CD4-positive, alpha-beta T cell treated with Interleukin-4 for 4 hours (primary cell): ENCODE data around the gene VSX1.
A peak's percentile ranks its signal among the peaks of the same experiment; 100 is the strongest.

ENCODE experiments used
- DNase-seq: peaks from one replicate; pipeline ENCODE4 v3.0.0-alpha.2; 2020

VSX1 gene

DNA sequence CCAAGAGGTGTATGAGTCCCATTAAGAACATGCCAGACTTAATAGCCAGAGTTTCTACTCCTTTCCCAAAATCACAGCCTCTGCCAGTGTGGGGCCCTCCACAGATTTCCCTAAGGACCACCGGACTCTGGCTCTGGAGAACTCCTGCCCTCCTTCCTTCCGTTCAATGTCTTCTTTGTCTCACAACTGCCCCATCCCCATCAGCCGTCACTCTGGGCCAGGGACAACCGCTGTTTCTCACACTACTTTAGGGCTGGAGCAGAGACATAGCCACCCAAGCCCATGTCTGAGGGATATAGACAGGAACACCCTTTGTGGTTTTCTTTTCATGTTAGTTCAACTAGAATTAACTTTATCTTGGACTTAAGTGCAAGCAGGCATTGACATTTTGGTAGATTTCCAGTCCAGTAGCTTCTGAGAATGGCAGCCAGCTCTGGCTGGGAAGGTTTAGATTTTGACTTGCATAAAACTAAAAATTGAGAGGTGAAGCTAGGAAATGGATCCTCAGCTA, 17.3 kb downstream of the VSX1 start:
- DNase-seq = no peak

DNA sequence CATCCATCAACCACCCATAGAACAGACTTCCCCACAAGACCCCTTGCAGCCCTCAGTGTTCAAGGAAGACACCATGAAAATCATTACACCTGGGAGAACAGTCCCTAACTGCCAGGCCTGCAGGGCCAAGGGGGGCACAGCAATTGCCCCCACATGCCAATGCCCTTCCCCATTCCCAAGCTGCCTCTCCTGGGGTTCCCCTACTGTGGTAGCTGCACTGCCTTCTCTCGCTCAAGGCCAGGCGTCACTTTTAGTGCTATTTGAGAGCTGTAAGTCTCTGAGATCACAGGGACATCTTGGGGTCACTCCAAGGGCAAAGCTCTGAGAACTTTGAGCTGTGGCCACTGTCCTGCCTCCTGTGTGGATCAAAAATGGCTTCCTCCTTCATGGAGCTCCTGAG, 18.0 kb downstream of the VSX1 start:
- no peak for DNase-seq

DNA sequence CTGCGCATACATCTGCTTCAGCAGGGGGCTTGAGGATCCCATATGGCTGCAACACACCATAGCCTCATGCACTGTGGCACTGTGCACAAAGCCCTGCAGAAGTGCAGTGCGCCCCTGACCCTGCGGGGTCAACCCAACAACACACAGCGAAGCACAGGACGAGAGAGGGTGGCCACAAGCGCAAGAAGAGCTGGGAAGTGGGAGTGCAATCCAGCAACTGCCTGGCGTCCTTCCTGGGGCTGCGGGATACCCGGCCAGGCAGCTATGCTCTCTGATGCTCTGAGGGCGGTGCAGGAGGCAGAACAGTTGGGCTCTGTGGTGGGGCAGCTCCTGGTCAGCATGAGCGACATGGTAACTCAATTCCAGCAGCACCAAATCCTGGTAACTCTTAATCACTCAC, 18.4 kb downstream of the VSX1 start:
- no peak for DNase-seq

DNA sequence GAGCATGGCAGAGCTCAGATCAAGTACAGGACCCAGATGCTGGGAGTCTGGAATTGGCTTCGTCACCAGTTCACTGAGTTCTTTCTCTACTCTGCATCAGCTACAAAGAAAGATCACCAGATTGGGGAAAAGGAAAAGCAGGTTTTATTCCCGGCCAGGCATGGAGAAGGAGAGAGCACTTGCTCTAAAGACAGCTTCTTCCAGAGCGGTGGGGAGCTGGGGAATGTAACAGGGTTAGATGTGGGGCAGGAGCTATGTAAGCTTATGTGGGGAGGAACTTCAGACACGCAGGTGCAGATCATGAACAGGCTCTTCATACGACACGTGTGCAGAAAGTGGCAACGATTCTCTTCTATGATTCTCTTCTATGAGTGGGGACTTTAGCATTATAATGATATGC, 19.1 kb downstream of the VSX1 start:
- no peak for DNase-seq

DNA sequence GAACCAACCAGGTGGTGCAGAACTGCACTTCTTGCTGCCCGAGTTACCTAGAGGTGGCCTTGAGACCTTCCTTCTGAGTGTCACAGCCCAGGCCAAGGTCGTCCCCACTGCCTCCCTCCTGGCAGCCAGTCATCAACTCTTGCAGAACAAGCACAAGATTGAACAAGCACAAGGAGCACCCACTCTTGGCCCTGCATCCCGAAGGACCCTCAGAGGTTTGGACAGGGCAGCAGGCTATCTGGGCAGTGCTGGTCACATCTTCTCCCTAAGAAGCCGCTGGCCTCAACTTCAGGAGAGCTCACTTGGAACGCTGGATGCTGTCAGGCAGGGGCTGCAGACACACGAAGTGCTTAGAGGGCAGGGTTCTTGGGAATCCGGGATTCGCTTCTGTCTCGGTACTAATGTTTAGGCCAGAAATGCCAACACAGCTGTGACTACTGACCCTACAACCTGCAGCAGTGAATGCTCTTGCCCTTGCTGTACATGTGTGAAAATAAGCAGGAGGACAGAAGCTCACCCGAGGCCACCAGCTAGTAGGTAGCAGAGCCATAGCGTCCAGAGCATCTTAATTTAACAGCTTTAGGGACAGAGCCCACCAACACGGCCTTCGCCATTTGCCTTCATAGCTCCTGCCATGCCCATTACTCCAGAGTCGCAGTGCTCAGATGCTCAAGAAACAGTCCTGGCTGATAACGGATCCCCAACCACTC, 20.0 kb downstream of the VSX1 start:
- DNase-seq = no peak

DNA sequence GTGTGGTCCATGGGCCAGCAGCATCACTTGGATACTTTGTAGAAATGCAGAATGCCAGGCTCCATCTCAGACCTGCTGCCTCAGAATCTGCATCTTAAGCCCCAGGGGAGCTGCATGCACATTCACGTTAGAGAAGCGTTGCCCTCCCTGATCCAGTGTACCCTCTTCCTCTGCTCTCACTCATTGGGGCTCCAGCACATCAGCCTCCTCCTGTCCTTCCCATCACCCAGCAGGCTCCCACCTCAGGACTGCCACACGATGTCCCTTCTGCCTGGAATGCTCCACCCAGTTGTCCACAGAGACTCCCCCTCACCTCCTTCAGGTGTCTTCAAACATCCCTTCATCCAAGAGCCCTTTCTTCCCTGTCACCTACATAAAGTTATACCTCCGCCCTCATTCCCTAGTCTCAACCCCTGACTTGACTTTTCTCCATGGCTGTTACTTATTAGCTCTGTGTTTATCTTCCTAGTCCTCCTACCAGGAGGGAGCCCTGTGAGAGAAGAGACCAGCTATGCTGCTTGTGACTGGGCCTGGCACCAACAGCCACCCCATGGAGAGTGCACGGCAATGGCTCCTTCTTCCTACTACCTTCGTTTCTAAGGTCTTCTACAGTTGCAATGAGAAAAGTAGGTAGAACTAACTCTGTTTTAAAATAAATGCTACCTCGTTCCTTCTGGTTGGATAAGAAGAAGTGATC, 20.7 kb downstream of the VSX1 start:
- no peak for DNase-seq

DNA sequence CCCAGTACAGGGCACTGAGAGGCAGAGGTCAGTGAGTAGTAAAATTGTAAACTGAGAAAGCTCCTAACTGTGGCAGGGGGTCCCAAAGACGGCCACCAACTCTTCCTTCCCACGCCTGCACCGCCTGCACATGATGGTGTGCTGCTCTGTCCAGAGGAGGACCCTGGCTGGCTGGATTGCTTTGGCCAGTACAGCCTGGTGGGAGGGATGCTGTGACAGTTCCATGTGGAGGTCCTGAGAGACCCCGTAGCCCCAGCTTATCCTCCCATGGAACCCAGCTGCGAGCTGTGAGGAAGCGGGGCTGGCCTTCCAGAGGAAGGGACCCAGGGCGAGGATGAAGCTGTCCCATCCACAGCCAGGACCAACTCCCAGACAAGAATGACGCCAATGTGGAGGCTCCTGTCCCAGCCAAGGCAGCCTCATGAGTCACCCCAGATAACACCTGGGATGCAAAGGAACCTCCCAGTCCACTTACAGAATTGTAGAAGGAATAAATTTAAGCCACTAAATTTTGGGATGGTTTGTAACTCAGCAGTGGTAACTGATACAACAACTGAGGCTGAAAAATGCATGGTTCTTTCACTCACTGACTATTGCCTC, 22.0 kb downstream of the VSX1 start:
- no peak for DNase-seq

DNA sequence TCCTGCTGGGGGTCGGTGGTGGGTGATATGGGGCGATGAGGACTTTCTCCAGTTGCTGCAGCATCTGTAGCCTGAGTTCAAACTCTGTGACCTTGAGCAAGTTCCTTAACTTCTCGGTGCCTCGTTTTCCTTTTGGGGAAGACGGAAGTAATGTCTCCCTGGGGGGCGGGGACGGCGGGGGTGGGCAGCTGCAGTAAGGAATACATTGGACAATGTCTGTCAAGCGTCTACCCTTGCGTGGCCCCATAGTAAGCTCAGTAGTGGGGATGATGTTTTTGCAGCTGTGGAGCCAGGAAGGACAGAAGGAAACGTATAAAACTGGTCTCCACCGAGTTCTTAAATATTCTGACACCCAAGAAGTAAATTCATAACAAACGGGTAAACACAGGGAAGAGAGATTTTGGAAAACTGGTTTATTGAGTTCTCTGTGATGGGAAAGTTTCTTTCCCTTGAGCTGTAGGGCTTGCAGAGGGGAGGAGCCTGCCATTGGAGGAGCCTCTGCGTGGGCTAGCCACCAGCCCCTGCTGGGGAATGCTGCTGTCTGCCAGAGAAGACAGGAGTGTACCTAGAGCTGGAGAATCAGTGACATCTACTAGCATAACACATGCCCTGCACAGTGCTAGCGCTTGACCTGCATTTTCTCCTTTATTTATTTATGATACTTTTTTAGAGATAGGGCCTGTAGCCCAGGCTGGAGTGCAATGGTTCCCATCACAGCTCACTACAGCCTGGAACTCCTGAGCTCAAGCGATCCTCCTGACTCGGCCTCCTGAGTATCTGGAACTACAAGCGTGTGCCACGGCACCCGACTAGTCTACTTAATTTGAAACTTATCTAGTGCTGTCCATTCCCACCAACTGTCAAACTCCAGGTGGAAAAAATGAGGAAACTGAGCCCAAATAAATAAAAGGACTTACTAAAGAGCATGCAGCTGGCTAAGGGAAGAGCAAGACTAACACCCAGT, 22.8 kb downstream of the VSX1 start:
- DNase-seq = no peak

DNA sequence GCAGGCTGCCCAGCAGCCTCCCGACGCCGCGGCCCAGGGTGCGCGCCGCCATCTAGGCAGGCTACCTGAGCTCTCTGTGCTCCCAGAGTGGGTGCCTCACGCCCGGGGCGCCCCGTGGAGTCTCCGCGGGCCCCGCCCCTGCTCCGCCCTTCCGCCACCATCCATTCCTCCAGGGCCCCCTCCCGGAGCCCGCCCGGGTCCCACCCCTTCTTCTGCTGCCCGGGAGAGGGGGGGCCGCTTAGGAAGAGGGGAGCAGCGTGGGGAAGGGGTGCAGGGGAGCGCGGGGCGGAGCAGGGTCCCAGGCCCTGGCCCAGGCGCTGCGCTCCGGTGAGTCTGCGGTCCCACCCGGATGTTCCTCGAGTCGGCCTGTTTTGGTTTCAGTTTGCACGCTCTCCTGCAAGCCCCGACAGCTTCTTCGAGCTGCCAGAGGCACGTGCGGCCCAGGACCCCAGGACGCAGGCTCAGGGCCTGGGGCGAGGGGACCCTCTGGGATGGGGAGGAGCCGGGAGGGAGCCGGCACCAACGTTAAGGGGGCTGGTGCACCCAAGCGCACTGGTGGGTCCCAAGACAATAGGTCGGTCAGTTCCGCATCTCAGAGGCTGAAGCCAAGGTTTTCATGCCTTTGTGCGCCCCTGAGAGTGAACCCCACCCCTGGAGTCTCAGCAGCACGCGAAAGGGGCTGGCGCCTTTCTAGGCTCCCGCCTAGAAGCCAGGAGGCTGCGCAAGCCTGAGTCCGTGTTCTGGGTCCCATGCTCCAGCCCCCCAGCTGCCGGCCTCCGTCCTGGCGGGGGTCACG, 23.7 kb downstream of the VSX1 start, which contains the start of gene ACSS1:
Gene ACSS1, minus strand, starts transcription at position 89 of the 796 bp plus-strand sequence. Its CDS starts 37 bp downstream, at position 52.
- DNase-seq = peak; percentile 75

DNA sequence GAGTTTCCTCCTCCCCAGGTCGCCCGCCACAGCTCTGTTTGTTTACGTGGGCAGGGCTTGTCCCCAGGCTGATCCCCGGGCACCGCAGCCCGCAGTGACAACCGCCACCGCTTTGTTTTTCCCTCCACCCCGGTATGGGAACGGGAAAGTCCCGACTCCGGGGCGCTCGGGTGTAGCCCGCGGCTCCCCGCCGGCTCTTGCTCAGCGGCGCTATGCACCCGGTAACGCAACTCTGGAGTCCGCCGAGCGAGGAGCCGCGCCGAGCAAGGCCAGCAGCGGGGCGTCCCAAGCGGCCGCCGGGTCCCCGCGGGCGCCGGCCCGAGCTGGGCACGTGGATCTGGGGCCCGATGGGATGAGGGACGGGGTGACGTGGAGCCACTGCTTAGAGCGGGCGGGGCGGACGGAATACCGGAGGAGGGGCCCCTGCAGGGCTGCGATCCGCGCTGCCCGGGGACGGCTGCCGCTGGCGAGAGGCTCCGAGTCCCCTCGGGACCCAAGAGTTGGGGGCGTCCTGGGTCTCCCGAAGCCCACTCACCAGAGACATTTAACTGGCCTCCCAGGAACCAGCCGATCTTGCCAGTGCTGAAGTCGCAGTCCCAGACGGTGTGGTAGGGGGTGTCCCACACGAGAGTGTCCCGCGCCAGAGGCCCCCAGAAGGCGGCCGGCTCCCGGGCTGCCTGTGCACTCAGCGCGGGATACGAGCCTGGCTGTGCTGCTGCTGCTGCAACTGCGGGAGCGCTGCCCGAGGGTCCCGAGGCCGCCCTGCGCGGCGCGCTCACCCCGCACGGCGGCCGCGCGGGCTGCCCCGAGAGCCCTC, 24.5 kb downstream of the VSX1 start:
- DNase-seq = peak; percentile 87

DNA sequence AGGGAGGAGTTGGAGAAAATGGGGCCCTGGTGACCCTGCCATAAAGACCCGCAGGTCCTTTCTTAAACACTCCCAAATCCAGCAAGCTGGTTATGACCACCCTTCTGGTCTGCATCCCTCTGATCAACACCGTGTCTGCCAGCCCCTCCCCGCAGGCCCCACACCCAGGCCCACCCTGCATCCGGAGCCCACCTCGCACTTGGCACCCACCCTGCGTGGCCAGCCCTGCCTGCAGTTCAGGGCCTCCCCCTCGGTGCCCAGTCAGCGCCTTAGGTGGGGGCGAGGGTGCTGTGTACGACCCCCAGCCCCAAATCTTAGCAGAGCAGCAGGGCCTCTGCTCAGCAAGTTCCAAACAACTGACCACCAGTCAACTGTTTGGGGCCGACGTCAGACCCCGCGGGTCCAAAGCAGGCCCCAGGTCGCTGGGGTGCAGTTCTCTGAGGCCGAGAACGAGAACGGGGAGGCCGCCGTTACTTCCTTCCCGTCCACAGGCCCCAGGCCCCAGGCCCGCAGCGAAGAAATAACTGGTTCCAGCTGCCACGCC, 25.2 kb downstream of the VSX1 start:
- no peak for DNase-seq

DNA sequence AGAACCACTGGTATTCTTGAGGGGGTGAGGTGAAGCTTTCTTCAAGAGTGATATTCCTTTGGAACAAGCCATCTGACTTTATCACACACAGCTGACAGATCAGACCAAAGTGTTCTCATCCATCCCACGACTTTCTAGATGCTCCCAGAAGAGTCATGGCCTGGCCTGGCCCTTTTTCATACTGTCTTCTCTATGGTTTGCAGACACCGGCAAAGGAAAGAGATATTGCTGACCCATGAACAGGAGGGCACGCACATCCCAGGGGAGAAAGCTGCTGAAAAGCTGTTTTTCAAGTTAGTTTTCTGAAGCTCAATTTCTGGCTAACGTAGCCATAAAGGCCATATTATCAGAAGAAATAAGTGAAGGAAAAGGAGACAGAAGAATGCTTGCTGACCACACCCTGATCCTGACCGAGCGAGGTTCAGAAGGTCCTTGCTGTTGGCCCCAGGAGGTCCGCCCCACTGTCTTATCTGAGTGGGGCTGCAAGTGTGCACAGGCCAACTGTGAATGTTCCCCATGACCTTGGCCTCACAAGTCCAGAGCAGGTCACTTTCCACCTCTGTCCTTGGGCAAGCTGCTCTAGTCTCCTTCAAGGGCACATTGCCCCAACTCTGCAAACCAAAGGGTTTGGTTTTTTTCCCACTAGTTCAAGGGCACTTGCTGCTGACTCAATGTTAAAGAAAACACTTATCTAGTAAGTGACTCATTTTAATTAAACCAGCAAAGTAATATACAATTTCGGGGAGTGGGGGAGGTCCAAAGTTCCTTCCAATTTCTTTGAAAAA, 26.0 kb downstream of the VSX1 start:
- peak; percentile 47 for DNase-seq

DNA sequence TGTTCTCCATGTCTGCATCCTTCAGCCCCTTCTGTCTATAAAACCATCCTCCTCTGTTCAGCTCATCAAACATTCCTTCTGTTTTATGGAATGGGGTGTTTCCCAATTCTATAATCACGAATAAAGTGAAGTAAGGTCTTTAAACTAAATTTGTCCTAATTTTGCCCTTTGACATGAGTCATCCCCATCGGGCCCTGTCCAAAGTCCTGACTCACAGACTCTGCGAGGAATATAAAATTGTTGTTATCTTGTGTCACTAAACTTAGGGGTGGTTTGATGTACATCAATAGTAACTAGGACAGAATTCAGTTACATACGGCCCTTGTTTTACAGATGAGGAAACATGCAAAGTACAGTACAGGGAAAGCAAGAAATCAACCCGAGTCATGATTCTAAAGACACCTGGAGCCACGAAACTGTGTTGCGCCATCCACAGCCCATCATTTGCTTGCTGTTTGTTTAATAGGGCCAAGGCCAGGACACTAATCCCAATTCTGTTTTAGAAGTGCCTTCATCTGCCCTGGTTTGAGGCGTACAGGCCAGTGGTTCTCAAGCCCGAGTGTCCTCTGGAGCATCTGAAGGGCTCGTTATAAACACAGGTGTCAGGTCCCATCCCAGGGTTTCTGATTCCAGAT, 26.8 kb downstream of the VSX1 start:
- DNase-seq = no peak

DNA sequence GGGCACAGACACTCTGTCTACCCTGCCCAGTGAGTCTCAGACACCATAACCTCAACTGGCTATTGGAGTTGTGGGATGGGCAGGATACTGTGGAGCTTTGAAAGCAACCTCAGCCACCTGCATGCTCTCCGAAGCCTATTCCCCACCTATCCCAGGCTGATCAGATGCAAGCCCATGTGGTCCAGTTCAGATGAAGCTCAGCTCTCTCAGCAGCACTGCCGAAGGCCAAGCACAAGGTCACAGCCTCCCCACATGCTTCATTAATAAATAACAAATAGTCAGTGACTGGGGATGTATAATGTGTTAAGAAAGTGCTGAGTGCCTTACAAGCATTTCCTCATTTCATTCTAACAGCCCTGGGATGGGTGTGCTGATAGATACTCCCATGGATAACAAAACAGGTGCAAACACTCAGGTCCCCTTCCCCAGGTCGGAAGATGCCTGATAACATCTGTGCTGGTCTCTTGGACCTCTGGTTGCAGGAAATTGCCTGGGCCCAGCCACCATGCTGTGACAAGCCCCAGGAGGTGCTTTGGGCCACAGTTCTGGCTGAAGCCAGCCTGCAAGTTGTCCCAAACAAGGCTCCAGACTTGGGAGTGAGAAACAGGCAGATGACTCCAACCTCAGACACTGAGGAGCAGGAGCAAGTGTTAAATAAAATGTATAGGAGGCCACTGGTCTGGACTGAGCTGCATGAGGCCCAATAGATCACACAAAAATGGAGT, 27.7 kb downstream of the VSX1 start:
- no peak for DNase-seq

DNA sequence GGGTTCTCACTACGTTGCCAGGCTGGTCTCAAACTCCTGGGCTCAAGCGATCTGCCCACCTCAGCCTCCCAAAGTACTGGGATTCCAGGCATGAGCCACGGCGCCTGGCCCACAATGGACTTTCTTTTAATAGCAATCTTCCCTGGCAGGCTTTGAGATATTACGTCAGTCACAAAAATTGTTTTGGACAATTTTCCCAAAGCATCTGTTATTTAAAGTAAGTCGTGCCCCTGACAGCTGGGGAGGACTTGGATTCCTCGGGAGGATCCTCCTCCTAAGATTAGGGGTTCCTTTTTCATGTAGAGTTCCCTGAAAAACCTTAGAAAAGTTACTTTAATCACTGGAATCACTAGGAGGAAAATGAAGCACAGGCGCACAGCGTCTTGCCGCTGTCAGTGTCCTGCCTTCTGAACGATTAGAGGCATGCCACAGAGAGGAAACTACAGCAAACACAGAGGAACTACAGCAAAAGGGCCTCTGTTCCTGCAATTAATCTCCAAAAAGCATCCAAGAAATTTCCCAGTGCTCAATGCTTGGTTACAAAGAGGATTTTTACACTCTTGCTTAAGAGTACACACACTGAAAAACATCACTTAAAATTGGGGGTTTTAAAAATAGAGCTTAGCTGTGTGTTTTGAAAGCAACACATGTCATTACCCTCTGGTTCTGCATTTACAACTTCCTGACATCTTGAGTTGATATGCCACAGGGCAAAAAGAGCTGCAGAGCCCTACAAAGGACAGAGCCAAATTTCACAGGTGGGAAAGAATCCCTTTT, 28.5 kb downstream of the VSX1 start:
- DNase-seq = no peak

DNA sequence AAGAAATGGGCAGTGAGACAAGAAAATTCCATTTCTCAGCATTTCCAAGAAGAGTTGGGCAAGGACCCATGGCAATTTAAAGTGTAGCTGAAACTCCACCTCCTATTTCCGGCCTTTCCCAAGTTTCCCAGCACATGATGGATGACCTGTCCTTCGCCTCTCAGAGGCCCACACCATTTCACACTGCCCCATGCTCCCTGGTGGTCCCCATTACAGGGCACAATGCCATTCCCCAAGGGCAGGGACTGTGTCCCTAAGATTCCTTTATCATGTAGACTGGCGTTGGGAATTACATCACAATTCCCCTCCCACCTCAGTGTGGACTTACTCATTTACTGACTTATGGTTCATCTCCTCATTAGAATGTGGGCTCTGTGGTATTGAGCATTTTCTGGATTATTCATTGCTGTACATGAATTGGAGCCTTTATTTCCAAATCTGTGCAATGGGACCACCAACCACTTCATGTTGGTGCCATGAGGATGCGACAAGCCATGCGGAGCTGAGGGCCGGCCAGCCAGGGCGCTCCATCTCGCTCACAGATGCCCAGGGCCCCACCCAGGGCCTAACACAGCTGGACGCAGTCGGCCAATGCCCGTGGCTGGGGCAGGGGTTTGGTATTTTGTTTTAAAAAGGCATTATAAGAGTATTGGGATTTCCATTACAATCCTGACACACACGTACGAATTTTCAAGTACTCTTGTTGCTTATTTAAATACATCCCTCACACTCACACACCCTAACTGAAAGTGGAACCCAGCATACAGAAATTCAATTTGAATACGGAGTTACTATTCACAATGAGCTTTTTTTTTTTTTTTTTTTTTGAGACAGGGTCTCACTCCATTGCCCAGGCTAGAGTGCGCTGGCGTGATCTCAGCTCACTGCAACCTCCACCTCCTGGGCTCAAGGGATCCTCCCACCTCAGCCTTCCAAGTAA, 29.4 kb downstream of the VSX1 start:
- no peak for DNase-seq
